Measurements from ENCODE around the gene SMG7.
A peak's percentile ranks its signal among the peaks of the same experiment; 100 is the strongest.

Gene SMG7

DNA sequence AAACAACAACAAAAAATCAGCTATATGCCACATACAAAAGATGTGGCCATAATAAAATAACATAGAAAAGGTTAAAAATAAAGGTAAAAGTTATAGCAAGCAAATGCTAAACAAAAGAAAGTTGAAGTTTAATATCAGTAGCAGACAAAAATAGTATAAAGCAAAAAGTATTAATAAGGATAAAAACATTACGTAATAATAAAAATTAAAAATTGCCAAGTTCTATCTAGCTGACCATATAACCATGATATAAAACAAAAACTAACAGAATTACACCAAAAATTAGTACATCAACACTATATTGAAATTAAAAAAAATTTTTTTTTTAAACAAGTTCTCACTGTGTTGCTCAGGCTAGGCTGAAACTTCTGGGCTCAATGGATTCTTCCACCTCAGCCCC lies 15.5 kb upstream of the SMG7 start:
- H3K4me1 Mint-ChIP-seq (ENCODE audit: low read depth), result no peaks in the 10 kb centered on the region
- no peak overlapping the region for H3K4me3 Mint-ChIP-seq
- H3K9me3 Mint-ChIP-seq, result no peaks in the 10 kb centered on the region
- no peaks in the 10 kb centered on the region for H3K36me3 Mint-ChIP-seq (ENCODE audit: low read depth)
- H3K27me3 Mint-ChIP-seq, result peaks cover 28% of the 10 kb centered on the region
- no peak overlapping the region for H3K27ac Mint-ChIP-seq

DNA sequence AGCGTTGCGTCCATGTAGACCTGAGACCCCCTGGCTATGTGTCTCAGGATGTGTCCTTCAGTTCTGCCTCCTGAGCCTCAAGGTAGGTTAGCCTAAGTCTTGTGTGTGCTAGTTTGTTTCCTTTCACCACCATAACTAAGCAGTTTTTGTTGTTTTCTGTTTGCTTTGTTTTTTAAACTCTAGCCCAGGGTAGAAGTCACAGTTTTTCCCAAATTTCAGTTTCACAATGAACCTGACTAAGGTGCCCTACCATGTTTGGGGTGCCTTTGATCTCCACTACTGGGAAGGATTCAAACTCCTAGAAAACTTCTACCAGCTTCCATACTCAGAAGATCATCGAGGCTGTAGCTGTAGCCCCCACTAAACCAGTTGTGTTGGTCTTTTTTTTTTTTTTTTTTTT lies 14.8 kb upstream of the SMG7 start:
- Mint-ChIP-seq H3K27me3 (peaks cover 34% of the 10 kb centered on the region), H3K36me3 (ENCODE audit: low read depth) (no peaks in the 10 kb centered on the region), H3K27ac (no peak overlapping the region), H3K9me3 (no peaks in the 10 kb centered on the region), H3K4me1 (ENCODE audit: low read depth) (no peaks in the 10 kb centered on the region), H3K4me3 (no peak overlapping the region)

DNA sequence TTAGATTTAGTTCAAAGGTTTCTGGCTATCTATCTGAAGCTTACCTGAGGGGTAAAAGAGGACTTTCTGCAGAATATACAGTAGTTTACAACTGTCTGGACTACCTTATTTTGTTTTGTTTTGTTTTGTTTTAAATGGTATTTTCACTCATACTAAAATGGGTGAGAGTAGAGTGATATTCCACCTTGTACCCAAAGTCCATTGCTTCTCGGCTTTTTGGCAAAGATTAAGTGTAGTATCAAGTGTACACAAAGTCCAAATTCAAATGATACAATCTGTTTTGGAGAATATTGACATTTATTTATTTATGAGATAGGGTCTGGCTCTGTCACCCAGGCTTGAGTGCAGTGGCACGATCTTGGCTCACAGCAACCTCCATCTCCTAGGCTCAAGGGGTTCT lies 11.7 kb upstream of the SMG7 start:
- Mint-ChIP-seq H3K27me3 (peaks cover 33% of the 10 kb centered on the region), H3K4me3 (no peak overlapping the region), H3K36me3 (ENCODE audit: low read depth) (no peaks in the 10 kb centered on the region), H3K9me3 (no peaks in the 10 kb centered on the region), H3K4me1 (ENCODE audit: low read depth) (no peaks in the 10 kb centered on the region), H3K27ac (no peak overlapping the region)

DNA sequence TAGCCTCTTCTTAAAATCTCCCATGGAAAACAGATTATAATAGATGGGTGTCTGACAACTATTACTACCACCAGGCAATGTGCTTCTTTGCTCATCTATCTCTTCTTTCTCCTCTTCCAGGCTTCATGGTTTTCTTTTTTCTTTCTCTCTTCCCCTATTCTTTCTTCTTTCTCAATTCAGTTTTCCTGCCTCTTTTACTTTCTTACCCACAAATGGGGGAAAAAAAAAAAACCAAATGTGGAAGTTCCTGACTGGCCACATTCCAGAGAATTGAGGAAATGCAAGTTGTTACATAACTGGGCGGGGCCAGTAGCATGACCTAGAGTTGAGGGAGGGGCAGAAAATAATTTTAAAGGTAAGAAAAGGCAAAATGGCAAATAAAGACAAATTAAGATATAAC lies 10.9 kb upstream of the SMG7 start:
- Mint-ChIP-seq H3K4me3 (no peak overlapping the region), H3K4me1 (ENCODE audit: low read depth) (no peaks in the 10 kb centered on the region), H3K36me3 (ENCODE audit: low read depth) (no peaks in the 10 kb centered on the region), H3K9me3 (no peaks in the 10 kb centered on the region), H3K27ac (no peak overlapping the region), H3K27me3 (peaks cover 29% of the 10 kb centered on the region)

DNA sequence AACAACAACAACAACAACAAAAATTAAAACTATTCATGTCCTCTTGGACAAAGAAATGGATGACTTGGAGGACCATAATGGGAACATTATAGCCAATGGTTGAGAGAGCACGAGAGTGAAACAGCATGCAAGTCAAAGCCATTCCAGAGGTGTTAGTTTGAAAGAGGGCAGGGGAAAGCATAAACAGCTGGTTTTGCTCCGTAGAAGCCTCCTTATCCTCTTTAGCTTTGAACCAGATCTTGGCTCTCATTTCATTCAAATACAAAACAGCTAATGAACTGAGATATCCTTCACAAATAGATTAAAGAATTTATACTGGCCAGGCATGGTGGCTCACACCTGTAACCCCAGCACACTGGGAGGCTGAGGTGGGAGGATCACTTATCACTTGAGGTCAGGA lies 8.7 kb upstream of the SMG7 start:
- Mint-ChIP-seq H3K4me3 (no peak overlapping the region), H3K36me3 (ENCODE audit: low read depth) (no peaks in the 10 kb centered on the region), H3K4me1 (ENCODE audit: low read depth) (peaks cover 21% of the 10 kb centered on the region), H3K27me3 (peaks cover 21% of the 10 kb centered on the region), H3K27ac (no peak overlapping the region), H3K9me3 (no peaks in the 10 kb centered on the region)

DNA sequence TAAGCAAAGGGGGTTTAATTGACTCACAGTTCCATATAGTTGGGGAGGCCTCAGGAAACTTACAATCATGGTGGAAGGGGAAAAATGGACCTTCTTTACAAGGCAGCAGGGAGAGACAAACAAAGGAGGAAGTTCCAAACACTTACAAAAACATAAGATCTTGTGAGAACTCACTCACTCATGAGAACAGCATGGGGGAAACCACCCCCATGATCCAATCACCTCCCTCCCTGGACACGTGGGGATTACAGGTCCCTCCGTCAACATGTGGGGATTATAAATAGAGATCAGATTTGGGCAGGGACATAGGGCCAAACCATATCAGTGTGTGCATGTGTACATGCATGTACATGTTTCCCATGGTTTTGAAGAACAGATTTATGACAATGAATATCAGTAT lies 5.5 kb upstream of the SMG7 start:
- no peaks in the 10 kb centered on the region for H3K9me3 Mint-ChIP-seq

DNA sequence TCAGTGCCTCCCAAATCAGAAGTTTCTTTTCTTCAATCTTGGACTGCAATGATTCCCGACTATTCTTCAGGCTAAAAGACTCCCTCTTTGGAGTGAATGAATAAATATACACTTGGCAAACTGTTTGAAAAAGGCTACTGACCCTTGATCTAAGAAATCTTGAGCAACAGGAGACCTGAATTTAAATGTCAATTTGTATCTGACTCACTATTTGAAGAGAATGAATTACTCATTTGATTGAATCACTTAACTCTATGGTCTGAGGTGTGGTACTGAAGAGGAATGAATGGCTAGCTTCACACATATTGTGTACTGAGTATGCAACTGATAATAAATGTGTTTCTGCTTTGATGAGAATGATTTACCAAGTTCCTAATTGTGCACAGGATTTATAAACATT lies 4.6 kb upstream of the SMG7 start:
- H3K4me3 Mint-ChIP-seq, result no peak overlapping the region
- peaks cover 43% of the 10 kb centered on the region for H3K4me1 Mint-ChIP-seq (ENCODE audit: low read depth)
- no peaks in the 10 kb centered on the region for H3K36me3 Mint-ChIP-seq (ENCODE audit: low read depth)
- no peaks in the 10 kb centered on the region for H3K9me3 Mint-ChIP-seq
- peaks cover 7% of the 10 kb centered on the region for H3K27me3 Mint-ChIP-seq
- no peak overlapping the region for H3K27ac Mint-ChIP-seq

More for the DNA sequence above, 5.5 kb upstream of the SMG7 start:
- no peaks in the 10 kb centered on the region for H3K36me3 Mint-ChIP-seq (ENCODE audit: low read depth)
- peaks cover 43% of the 10 kb centered on the region for H3K4me1 Mint-ChIP-seq (ENCODE audit: low read depth)
- H3K27me3 Mint-ChIP-seq, result peaks cover 16% of the 10 kb centered on the region
- H3K27ac Mint-ChIP-seq, result no peak overlapping the region
- no peak overlapping the region for H3K4me3 Mint-ChIP-seq

DNA sequence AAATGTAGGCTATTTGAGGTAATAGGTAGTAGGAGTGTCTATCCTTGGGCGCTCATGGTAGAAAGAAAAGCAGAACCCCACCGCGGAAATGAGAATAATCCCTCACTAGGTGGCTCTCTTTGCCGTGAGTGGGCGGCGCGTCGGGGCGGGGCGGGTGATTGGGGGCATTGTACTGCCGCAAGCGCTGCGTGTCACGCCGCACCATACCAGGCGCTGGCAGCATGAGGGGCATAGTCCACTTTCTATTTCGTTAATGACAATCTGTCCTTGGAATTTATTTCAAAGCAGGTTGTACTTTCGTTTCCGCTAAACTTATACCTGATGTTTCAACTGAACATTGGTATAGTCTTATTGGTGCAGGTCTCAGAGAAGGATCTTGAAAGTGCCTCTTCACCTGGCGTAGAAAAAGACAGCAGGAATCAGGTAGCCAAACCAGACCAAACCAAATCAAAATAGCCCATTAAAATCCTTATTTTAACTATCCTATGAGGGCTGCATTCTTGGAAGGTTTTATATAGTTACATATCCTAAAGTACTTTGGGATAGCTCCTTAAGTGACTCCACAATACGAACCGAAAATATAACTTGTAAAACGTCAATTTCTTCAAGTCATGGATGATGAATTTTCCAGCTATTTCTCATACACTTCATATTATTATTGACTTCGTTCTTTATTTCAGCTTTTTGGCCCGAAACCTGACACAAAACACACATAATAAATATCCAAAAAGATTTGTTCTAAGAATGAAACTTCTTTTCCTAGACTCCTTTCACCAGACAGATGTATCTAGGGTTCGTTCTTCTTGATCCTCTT lies 1.9 kb upstream of the SMG7 start:
- Mint-ChIP-seq H3K9me3 (no peaks in the 10 kb centered on the region), H3K27me3 (no peaks in the 10 kb centered on the region), H3K4me3 (peak overlapping the region; percentile 90), H3K36me3 (ENCODE audit: low read depth) (peaks cover 9% of the 10 kb centered on the region), H3K27ac (peak overlapping the region; percentile 100), H3K4me1 (ENCODE audit: low read depth) (peaks cover 57% of the 10 kb centered on the region)

DNA sequence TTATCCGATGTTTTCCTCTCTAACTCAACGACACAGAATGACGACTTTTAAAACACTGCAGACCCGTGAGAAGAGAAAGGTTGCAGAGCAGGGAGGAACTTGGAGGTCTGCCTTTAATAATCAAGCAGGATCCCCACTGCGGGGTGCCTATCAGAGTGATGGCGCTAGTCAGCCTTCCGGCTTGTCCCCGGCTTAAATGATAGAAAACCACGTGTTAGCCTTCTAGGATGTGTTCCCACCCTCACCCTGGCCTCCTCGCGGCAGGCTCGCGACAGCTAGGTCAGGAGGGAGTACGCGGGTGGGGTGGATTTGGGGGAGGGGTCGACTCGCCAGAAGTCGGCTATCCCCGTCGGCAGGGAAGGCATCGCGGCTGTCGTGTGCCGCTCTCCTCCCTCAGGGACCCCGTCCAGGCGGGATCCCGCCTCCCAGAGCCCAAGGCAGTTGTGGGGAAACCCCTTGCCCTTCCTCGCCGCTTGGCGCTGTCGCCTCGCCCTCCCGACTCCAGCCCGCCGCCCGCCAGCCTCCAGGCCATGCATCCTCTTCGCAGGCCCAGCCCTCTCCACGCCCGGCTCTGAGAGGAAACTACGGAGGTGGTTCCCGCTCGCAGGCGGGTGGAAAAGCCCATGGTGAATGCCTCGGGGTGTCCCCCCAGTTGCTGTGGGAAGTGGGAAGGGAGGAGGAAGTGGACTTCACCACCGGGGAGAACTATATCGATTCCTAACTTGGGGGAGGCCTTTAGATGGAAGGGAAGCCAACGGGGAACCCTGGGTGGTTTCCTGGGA lies 1.1 kb upstream of the SMG7 start:
- H3K36me3 Mint-ChIP-seq (ENCODE audit: low read depth), result peaks cover 9% of the 10 kb centered on the region
- peak overlapping the region; percentile 100 for H3K27ac Mint-ChIP-seq
- no peaks in the 10 kb centered on the region for H3K27me3 Mint-ChIP-seq
- H3K4me3 Mint-ChIP-seq, result peak overlapping the region; percentile 90
- no peaks in the 10 kb centered on the region for H3K9me3 Mint-ChIP-seq
- peaks cover 57% of the 10 kb centered on the region for H3K4me1 Mint-ChIP-seq (ENCODE audit: low read depth)

DNA sequence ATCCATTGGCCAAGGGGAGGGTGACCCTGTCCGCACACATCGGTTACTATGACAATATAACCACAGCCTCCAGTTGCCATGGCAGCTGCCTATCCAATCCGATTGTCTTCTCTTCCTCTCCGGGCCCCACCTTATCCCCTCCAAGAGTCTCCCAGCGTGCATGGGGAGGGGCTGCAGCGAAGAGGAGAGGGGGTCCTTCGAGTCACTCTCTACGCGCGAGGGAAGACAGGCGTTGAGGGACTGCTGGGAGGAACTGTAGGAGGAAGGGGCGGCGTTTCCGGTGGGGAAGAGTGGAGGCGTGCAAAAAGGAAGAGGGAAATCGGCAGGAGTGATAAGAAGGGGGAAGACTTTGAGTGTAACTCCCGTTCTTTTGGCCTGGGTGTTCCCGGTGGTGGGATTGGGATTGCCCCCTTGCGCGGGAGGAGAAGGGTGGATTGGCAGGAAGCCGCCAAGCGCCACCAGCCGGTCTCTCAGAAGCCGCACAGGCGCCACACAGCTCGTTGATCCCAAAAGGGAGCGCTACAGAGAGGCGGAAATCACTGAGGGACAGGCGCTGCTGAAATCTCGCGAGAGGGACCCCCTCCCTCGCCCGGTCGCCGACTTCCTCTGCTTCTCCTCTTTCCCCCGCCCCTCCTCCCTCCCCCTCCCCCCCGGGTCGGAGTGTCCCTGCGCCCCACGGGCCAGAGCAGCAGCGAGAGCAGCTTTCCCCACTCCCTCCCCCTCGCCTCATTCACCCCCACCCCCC lies 384 bp upstream of the SMG7 start:
- H3K4me3 Mint-ChIP-seq, result peak overlapping the region; percentile 90
- H3K27me3 Mint-ChIP-seq, result no peaks in the 10 kb centered on the region
- peak overlapping the region; percentile 100 for H3K27ac Mint-ChIP-seq
- H3K36me3 Mint-ChIP-seq (ENCODE audit: low read depth), result peaks cover 9% of the 10 kb centered on the region
- H3K4me1 Mint-ChIP-seq (ENCODE audit: low read depth), result peaks cover 51% of the 10 kb centered on the region
- no peaks in the 10 kb centered on the region for H3K9me3 Mint-ChIP-seq

DNA sequence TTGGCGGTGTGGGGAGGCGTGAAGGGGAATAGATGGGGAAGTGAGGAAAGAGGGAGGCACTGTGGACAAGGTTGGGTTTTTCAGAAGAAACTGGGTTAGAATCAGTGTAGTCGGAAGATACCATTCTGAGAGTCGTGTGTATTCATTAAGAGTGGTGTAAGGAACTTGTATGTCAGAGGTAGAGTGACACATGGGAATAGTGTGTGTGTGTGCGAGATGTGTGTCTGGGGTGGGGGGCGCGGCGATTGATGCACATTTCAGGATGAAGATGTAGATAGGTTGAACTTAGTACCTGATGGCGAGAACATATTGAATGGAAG lies 878 bp downstream of the SMG7 start:
- H3K27me3 Mint-ChIP-seq, result no peaks in the 10 kb centered on the region
- peaks cover 9% of the 10 kb centered on the region for H3K36me3 Mint-ChIP-seq (ENCODE audit: low read depth)
- H3K4me1 Mint-ChIP-seq (ENCODE audit: low read depth), result peaks cover 44% of the 10 kb centered on the region
- peak overlapping the region; percentile 100 for H3K27ac Mint-ChIP-seq
- peak overlapping the region; percentile 90 for H3K4me3 Mint-ChIP-seq
- no peaks in the 10 kb centered on the region for H3K9me3 Mint-ChIP-seq

DNA sequence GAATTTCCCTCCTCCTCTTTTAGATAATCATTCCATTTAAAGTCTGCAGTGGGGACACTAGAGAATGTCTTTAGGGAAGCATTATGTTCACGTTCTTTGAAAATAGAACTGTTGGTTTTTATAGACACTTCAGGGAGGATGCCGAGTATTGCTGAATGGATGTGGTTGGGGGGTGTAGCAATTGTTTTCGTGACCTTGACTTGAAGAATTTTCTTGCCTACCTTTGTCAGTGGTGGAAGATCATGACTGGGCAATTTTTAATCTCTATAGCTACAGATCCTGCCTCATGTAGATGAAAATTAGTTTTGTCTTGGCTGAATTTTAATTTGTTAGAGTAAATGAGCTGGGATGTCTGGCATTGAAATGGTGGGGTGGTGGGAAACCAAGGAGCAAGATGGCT lies 3.8 kb downstream of the SMG7 start:
- Mint-ChIP-seq H3K4me3 (no peak overlapping the region), H3K9me3 (no peaks in the 10 kb centered on the region), H3K27ac (no peak overlapping the region), H3K36me3 (ENCODE audit: low read depth) (peaks cover 20% of the 10 kb centered on the region), H3K4me1 (ENCODE audit: low read depth) (peaks cover 48% of the 10 kb centered on the region), H3K27me3 (no peaks in the 10 kb centered on the region)

DNA sequence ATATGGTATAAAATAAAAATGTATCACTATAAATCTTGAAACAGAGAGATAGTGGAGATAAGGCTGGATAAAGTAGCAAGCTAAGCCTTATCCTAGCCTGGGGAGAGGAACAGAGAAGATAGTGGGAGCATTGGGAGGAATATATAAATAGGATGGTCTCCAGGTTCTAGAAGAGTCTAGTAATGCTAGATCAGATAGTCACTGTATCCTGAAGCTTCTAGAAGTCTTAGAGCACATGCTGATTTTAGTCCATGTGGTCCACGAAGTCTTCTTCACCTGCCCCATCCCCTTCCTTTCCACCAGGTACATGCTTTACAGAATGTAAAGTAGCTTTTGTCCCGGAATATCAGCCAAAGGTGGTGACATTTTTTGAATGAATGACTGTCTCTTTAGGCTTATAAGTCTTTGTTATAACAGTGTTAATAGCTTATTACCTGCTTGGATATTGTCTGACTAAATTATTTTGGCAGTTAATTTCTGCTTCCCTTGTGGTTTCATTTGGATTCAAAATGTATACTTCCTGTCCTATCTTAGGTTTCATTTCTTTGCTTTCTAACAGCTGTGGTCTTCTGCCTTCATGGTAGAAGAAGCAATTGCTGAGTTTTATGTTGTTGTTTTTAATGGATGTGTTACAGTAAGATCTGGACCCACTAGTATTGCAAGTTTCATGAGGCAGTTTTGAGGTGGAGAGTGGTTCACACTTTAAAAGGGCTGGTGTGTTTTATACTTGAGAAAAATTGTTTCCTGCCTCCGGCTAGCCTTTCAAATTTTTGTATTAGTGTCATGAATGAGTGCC lies 5.9 kb downstream of the SMG7 start:
- peak overlapping the region; percentile 60 for H3K4me3 Mint-ChIP-seq
- peak overlapping the region; percentile 21 for H3K27ac Mint-ChIP-seq
- H3K4me1 Mint-ChIP-seq (ENCODE audit: low read depth), result peaks cover 64% of the 10 kb centered on the region
- no peaks in the 10 kb centered on the region for H3K27me3 Mint-ChIP-seq
- no peaks in the 10 kb centered on the region for H3K9me3 Mint-ChIP-seq
- peaks cover 20% of the 10 kb centered on the region for H3K36me3 Mint-ChIP-seq (ENCODE audit: low read depth)

DNA sequence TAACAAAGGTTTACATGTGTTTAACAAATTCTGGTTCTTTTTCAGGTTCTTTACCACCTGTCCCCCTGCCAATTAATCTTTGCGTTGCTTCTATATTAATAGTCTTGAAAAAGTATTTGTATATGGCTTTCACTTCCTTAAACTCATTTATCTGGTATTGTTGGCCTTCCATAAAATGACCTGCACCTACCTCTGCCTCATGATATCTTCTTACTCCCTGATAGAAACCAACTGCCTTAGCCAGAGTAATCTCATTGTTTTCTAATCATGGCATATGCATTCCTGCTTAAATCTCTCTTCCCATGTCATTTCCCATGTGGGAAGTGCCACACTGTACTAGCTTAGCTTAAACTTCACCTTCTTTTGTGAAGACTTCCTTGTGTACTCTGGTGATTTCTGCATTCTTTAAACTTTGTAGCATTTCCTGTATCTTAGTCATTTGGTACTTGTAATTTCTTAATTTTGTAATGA lies 8.7 kb downstream of the SMG7 start:
- H3K4me1 Mint-ChIP-seq (ENCODE audit: low read depth), result peaks cover 59% of the 10 kb centered on the region
- no peaks in the 10 kb centered on the region for H3K27me3 Mint-ChIP-seq
- H3K36me3 Mint-ChIP-seq (ENCODE audit: low read depth), result peaks cover 15% of the 10 kb centered on the region
- H3K27ac Mint-ChIP-seq, result no peak overlapping the region
- no peaks in the 10 kb centered on the region for H3K9me3 Mint-ChIP-seq
- H3K4me3 Mint-ChIP-seq, result no peak overlapping the region

All from stimulated activated naive CD8-positive, alpha-beta T cell treated with anti-CD3 and anti-CD28 coated beads, Interleukin-15, Interleukin-2, amounts not matched to agents 100 ng/mL and 50 ng/mL, for 24 hours (primary cell).